Mucosa of rectum (tissue), 2 donors: Measurements from ENCODE around the gene C10orf71.

Experiments used
- H3K27ac ChIP-seq, 2 donors: one replicate each; pipeline ENCODE4 v1.7.0; 2013; ENCODE audit warnings: inconsistent platforms in 2 of 2, low read depth in 2 of 2, low read length in 2 of 2
- H3K27me3 ChIP-seq, 2 donors: one replicate each; pipeline ENCODE4 v1.7.0; 2013; ENCODE audit warnings: low read length in 2 of 2; ENCODE audit not compliant: control insufficient read depth in 2 of 2, insufficient read depth in 2 of 2
- H3K36me3 ChIP-seq, 2 donors: one replicate each; pipeline ENCODE4 v1.7.0; 2013; ENCODE audit warnings: low read length in 2 of 2; ENCODE audit not compliant: control insufficient read depth in 2 of 2, insufficient read depth in 2 of 2
- H3K4me1 ChIP-seq, 2 donors: one replicate each; pipeline ENCODE4 v1.7.0; 2013; ENCODE audit warnings: low read length in 2 of 2, mild to moderate bottlenecking in 1 of 2; ENCODE audit not compliant: control insufficient read depth in 2 of 2, insufficient read depth in 2 of 2
- H3K4me3 ChIP-seq, 2 donors: one replicate each; pipeline ENCODE4 v1.7.0; 2013; ENCODE audit warnings: low read length in 2 of 2
- H3K9ac ChIP-seq, 2 donors: one replicate each; pipeline ENCODE4 v1.7.0; 2013; ENCODE audit warnings: low read length in 2 of 2, low read depth in 1 of 2, mild to moderate bottlenecking in 1 of 2
- H3K9me3 ChIP-seq, 2 donors: one replicate each; pipeline ENCODE4 v1.7.0; 2013; ENCODE audit warnings: low read length in 2 of 2; ENCODE audit not compliant: control insufficient read depth in 2 of 2
- donor health status: healthy.
- donor health status: Normal muscosa, but diverticular disease.

Gene C10orf71

DNA sequence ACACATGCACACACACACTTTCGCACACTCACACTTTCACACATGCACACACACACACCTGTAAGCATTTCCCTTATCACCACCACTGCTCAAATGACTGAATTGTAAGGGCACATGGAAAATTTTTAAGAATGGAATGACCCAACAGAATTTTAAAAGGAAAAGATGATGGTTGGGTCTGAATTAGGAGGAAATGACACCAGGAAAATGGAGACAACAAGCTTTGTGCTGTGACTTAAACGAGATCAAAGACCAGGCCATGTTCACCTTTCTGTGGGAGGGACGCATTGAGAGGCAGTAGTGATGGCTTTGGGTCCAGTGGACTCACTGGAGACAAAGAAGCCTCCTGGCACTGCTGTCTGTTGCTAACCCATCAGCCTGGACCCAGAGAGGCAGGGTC is 16.7 kb upstream of the C10orf71 start:
- H3K27me3 ChIP-seq = no peaks in the 10 kb centered on the region
- H3K4me1 ChIP-seq = no peaks in the 10 kb centered on the region
- no peaks in the 10 kb centered on the region for H3K9me3 ChIP-seq
- H3K36me3 ChIP-seq = no peaks in the 10 kb centered on the region
- no peak overlapping the region for H3K9ac ChIP-seq
- H3K27ac ChIP-seq = no peak overlapping the region
- no peak overlapping the region for H3K4me3 ChIP-seq

GRCh38 chr10:49282879-49283341 is 16.1 kb upstream of the C10orf71 start:
- Histone ChIP-seq H3K4me1 (no peaks in the 10 kb centered on the region), H3K27me3 (no peaks in the 10 kb centered on the region), H3K4me3 (no peak overlapping the region), H3K9me3 (no peaks in the 10 kb centered on the region), H3K9ac (no peak overlapping the region), H3K27ac (no peak overlapping the region), H3K36me3 (no peaks in the 10 kb centered on the region)

DNA sequence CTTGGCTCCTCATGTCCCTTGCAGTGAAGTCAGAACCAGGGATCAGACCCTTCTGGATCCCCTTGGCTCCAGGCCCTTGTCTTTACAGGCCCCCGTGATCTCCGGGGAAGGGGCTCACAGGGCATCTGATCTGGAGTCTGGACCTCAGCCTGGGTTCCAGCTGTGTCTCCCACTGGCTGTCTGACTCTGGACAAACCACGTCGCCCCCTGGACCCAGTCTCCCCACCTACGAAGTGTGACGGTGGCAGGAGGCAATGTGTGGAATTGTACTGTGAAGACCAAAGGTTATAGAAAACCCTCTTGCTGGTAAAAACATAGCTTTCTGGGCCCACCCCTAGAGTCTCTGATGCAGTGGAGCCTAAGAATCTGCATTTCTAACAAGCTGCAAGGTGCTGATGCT is 15.5 kb upstream of the C10orf71 start:
- Histone ChIP-seq H3K27me3 (no peaks in the 10 kb centered on the region), H3K36me3 (no peaks in the 10 kb centered on the region), H3K4me3 (no peak overlapping the region), H3K9ac (no peak overlapping the region), H3K9me3 (no peaks in the 10 kb centered on the region), H3K4me1 (no peaks in the 10 kb centered on the region), H3K27ac (no peak overlapping the region)

GRCh38 chr10:49284356-49284755 is 14.6 kb upstream of the C10orf71 start:
- Histone ChIP-seq H3K9ac (no peak overlapping the region), H3K27me3 (no peaks in the 10 kb centered on the region), H3K36me3 (no peaks in the 10 kb centered on the region), H3K27ac (no peak overlapping the region), H3K4me3 (no peak overlapping the region), H3K4me1 (no peaks in the 10 kb centered on the region), H3K9me3 (no peaks in the 10 kb centered on the region)

- no peak overlapping the region for H3K4me3 ChIP-seq
- no peaks in the 10 kb centered on the region for H3K27me3 ChIP-seq
- H3K9ac ChIP-seq = no peak overlapping the region
- H3K4me1 ChIP-seq = no peaks in the 10 kb centered on the region
- no peaks in the 10 kb centered on the region for H3K9me3 ChIP-seq
- no peak overlapping the region for H3K27ac ChIP-seq
- no peaks in the 10 kb centered on the region for H3K36me3 ChIP-seq
Measured at GRCh38 chr10:49285232-49285631, 13.7 kb upstream of the C10orf71 start.

DNA sequence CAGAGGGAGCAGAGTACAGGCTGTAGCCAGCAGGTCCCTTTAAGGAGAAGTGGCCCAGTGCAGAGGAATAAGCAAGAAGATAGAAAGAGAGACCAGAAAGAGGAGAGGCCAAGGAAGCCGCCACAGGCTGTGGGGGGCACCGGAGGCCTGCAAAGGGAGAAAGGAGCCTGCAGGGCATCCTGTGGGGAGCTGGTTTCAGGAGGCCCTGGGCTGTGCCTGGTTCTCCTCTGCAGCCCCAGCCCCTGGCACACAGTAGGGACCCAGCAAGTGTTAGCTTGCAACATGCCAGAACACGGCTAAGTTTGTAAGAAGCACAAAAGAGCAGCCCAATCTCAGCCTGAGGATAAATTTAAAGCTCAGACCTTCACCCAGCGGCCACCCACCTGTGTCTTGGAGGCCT is 12.3 kb upstream of the C10orf71 start:
- H3K36me3 ChIP-seq = no peaks in the 10 kb centered on the region
- no peak overlapping the region for H3K27ac ChIP-seq
- no peaks in the 10 kb centered on the region for H3K4me1 ChIP-seq
- no peaks in the 10 kb centered on the region for H3K27me3 ChIP-seq
- no peak overlapping the region for H3K4me3 ChIP-seq
- H3K9me3 ChIP-seq = no peaks in the 10 kb centered on the region
- H3K9ac ChIP-seq = no peak overlapping the region

- Histone ChIP-seq H3K27me3 (no peaks in the 10 kb centered on the region), H3K27ac (no peak overlapping the region), H3K4me1 (no peaks in the 10 kb centered on the region), H3K36me3 (no peaks in the 10 kb centered on the region), H3K4me3 (no peak overlapping the region), H3K9me3 (no peaks in the 10 kb centered on the region), H3K9ac (no peak overlapping the region)
Measured at GRCh38 chr10:49287689-49288340, 11.2 kb upstream of the C10orf71 start.

GRCh38 chr10:49288341-49289065 is 10.5 kb upstream of the C10orf71 start:
- Histone ChIP-seq H3K27me3 (no peaks in the 10 kb centered on the region), H3K9ac (no peak overlapping the region), H3K9me3 (no peaks in the 10 kb centered on the region), H3K36me3 (no peaks in the 10 kb centered on the region), H3K4me1 (no peaks in the 10 kb centered on the region), H3K27ac (no peak overlapping the region), H3K4me3 (no peak overlapping the region)

DNA sequence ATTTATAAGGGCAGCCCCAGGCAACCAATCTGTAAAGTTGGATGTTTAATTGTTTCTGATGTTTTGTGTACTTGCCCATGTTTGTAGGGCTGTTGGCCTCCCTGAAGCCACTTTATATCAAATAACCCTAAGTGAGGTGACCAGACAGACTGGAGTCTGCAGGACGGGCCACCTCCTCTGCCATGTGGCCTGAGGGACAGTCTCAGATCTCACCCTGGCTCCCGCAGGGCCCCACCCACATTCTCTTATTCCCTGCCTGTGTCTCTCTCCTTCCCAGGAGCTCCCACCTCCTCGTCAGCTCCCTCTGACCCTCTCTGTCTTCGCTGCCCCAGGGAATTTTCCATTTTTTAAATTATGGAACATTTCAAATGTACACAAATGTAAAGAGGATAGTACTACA is 9.5 kb upstream of the C10orf71 start:
- H3K36me3 ChIP-seq = no peaks in the 10 kb centered on the region
- no peak overlapping the region for H3K4me3 ChIP-seq
- H3K9me3 ChIP-seq = no peaks in the 10 kb centered on the region
- no peak overlapping the region for H3K27ac ChIP-seq
- H3K4me1 ChIP-seq = no peaks in the 10 kb centered on the region
- no peak overlapping the region for H3K9ac ChIP-seq
- H3K27me3 ChIP-seq = no peaks in the 10 kb centered on the region

DNA sequence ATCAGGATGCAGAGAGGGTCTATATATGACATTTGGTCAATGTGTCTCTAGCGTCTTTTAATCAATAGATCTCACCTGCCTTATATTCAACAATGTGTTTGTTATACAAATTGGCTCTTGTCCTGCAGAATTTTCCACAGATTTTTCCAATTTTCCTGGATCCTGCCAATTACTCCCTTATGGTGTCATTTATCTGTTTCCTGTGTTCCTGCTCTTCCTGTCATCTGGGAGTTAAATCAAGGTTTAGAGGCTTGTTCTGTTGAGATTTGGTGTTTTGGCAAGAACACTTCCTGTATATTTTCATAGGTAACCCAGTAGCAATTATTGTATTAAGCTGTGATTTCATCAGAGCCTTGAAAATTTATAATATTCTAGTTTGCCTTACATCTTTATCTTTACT is 8.8 kb upstream of the C10orf71 start:
- Histone ChIP-seq H3K9ac (no peak overlapping the region), H3K4me3 (no peak overlapping the region), H3K4me1 (no peaks in the 10 kb centered on the region), H3K9me3 (no peaks in the 10 kb centered on the region), H3K27me3 (no peaks in the 10 kb centered on the region), H3K27ac (no peak overlapping the region), H3K36me3 (no peaks in the 10 kb centered on the region)
